Head of caudate nucleus (tissue), 42 donors: ENCODE data around the gene ALG10.
"Not testable (repeated sequence)": the region's sequence is repeated elsewhere in the genome, so short reads cannot be mapped to it uniquely, and the experiment has no call there.

ENCODE experiments used
- DNase-seq, 42 donors: peaks; one replicate each; pipeline versions ENCODE4 v3.0.0 to v3.0.0-alpha.2; 2020 to 2021; ENCODE audit warnings: mixed read lengths in 7 of 42
- intact Hi-C: fragments of 100-400 bp; cut with DNase I; formaldehyde crosslinking; loops from one replicate; pipeline ENCODE4 v1.15.0; 2022

ALG10 gene

GRCh38 chr12:34022079-34022830 lies at the start of gene ALG10:
TSS of gene ALG10 (plus strand) at chr12:34022496. CDS start at chr12:34022600, 104 bp downstream.
- intact Hi-C loops, result loop anchor here (1.0 to 10.0 kb wide), 2 partner anchors 1077 to 1266 kb away; no protein-coding TSS in a partner anchor

GRCh38 chr12:33972884-33973283 lies 49.4 kb upstream of the ALG10 start:
- DNase-seq, intact Hi-C loops: not testable (repeated sequence)

More at GRCh38 chr12:34022079-34022830, at the start of gene ALG10:
- peak; percentile 93 to 98 (median 96) for DNase-seq

GRCh38 chr12:33977887-33978286 lies 44.4 kb upstream of the ALG10 start:
- intact Hi-C loops, result no loop called here
- DNase-seq, result no peak

GRCh38 chr12:33988197-33988805 lies 34.0 kb upstream of the ALG10 start:
- DNase-seq, result no peak
- intact Hi-C loops, result no loop called here

GRCh38 chr12:33988913-33989312 lies 33.4 kb upstream of the ALG10 start:
- intact Hi-C loops, result no loop called here
- DNase-seq, result no peak

GRCh38 chr12:33994857-33995808 lies 27.2 kb upstream of the ALG10 start:
- no peak for DNase-seq
- intact Hi-C loops, result no loop called here

- intact Hi-C loops, DNase-seq: not testable (repeated sequence)
These were observed 13.5 kb upstream of the ALG10 start for GRCh38 chr12:34008835-34009234.

GRCh38 chr12:34016361-34016760 lies 5.9 kb upstream of the ALG10 start:
- intact Hi-C loops, result no loop called here
- no peak for DNase-seq

GRCh38 chr12:34021071-34021470 lies 1.2 kb upstream of the ALG10 start:
- DNase-seq, result no peak
- intact Hi-C loops, result loop anchor here (10.0 kb wide), 1 partner anchor 1076 kb away; no protein-coding TSS in a partner anchor

- DNase-seq, result not testable (repeated sequence)
- intact Hi-C loops, result loop anchor here (10.0 kb wide), 1 partner anchor 1083 kb away; no protein-coding TSS in a partner anchor
These were observed 5.4 kb downstream of the ALG10 start for GRCh38 chr12:34027661-34028060.

- intact Hi-C loops, result no loop called here
These were observed 8.3 kb downstream of the ALG10 start for GRCh38 chr12:34030591-34030990.

GRCh38 chr12:34033628-34034296 lies 11.5 kb downstream of the ALG10 start:
- intact Hi-C loops, result no loop called here
- no peak for DNase-seq

More at GRCh38 chr12:34030591-34030990, 8.3 kb downstream of the ALG10 start:
- DNase-seq, result no peak

GRCh38 chr12:34038357-34038756 lies 16.1 kb downstream of the ALG10 start:
- DNase-seq, intact Hi-C loops: not testable (repeated sequence)

GRCh38 chr12:34046570-34046969 lies 24.3 kb downstream of the ALG10 start:
- no peak for DNase-seq
- intact Hi-C loops, result no loop called here

- intact Hi-C loops, DNase-seq: not testable (repeated sequence)
These were observed 25.6 kb downstream of the ALG10 start for GRCh38 chr12:34047855-34048254.

GRCh38 chr12:34048714-34049113 lies 26.4 kb downstream of the ALG10 start:
- no peak for DNase-seq
- intact Hi-C loops, result no loop called here

GRCh38 chr12:34051486-34051885 lies 29.2 kb downstream of the ALG10 start:
- no peak for DNase-seq
- intact Hi-C loops, result no loop called here

- DNase-seq, result no peak
- intact Hi-C loops, result no loop called here
These were observed 32.6 kb downstream of the ALG10 start for GRCh38 chr12:34054938-34055337.
